MM.1S (cell line): ENCODE data around the gene FGF11.
A peak's percentile ranks its signal among the peaks of the same experiment; 100 is the strongest.

Source experiments
- DNase-seq: peaks from one replicate; pipeline ENCODE4 v3.0.0-alpha.2; 2015
- H2AFZ ChIP-seq: fragments of 300-600 bp; sonication (generic); 2 replicates; pipeline ENCODE4 v1.6.0; 2016; ENCODE audit warnings: antibody characterized with exemption, low read length
- H3F3A ChIP-seq: fragments of 300-600 bp; sonication (generic); 2 replicates; pipeline ENCODE4 v1.6.1; 2016; ENCODE audit warnings: mild to moderate bottlenecking, antibody characterized with exemption, low read length, moderate library complexity, mixed read lengths; ENCODE audit not compliant: insufficient read depth
- H3K27ac ChIP-seq: fragments of 300-600 bp; sonication (generic); 2 replicates; pipeline ENCODE4 v1.5.1; 2016; ENCODE audit warnings: mild to moderate bottlenecking, low read length
- H3K27me3 ChIP-seq: fragments of 300-600 bp; sonication (generic); replicated peaks from 2 replicates; pipeline ENCODE4 v1.6.0; 2016; ENCODE audit warnings: low read length; ENCODE audit not compliant: insufficient read depth
- H3K36me3 ChIP-seq: fragments of 300-600 bp; sonication (generic); replicated peaks from 2 replicates; pipeline ENCODE4 v1.6.1; 2016; ENCODE audit warnings: mild to moderate bottlenecking, low read length, mixed read lengths; ENCODE audit not compliant: insufficient read depth
- H3K4me1 ChIP-seq: fragments of 300-600 bp; sonication (generic); 2 replicates; pipeline ENCODE4 v1.6.1; 2016; ENCODE audit warnings: low read length, mixed read lengths
- H3K4me2 ChIP-seq: fragments of 300-600 bp; sonication (generic); 2 replicates; pipeline ENCODE4 v1.6.0; 2016; ENCODE audit warnings: low read depth, low read length
- H3K4me3 ChIP-seq: fragments of 300-600 bp; sonication (generic); 2 replicates; pipeline ENCODE4 v1.5.1; 2016; ENCODE audit warnings: low read length, mixed read lengths
- H3K79me2 ChIP-seq: fragments of 300-600 bp; sonication (generic); 2 replicates; pipeline ENCODE4 v1.6.1; 2016; ENCODE audit warnings: mixed run types, low read length, mixed read lengths
- H3K9ac ChIP-seq: fragments of 300-600 bp; sonication (generic); 2 replicates; pipeline ENCODE4 v1.6.1; 2016; ENCODE audit warnings: low read length, mixed read lengths
- H3K9me2 ChIP-seq: fragments of 300-600 bp; sonication (generic); replicated peaks from 2 replicates; pipeline ENCODE4 v1.6.1; 2016; ENCODE audit warnings: mild to moderate bottlenecking, low read length, mixed read lengths; ENCODE audit not compliant: insufficient read depth
- H3K9me3 ChIP-seq: fragments of 300-600 bp; sonication (generic); replicated peaks from 2 replicates; pipeline ENCODE4 v1.6.1; 2016; ENCODE audit warnings: mild to moderate bottlenecking, low read length, mixed read lengths; ENCODE audit not compliant: insufficient read depth
- H4K20me1 ChIP-seq: fragments of 300-600 bp; sonication (generic); 2 replicates; pipeline ENCODE4 v1.6.1; 2016; ENCODE audit warnings: mild to moderate bottlenecking, low read length, moderate library complexity, mixed read lengths; ENCODE audit not compliant: insufficient read depth
- EZH2 ChIP-seq: fragments of 300-600 bp; sonication (generic); optimal IDR thresholded peaks from 2 replicates; pipeline ENCODE3; 2017; ENCODE audit warnings: low read depth, mild to moderate bottlenecking, antibody characterized with exemption, low read length, mixed read lengths
- EZH2phosphoT487 ChIP-seq: fragments of 300-600 bp; sonication (generic); IDR thresholded peaks from 2 replicates; pipeline ENCODE4 v1.6.1; 2018; ENCODE audit warnings: antibody characterized with exemption, low read length
- TF ChIP-seq, protein P1 (sequence below): fragments of 300-600 bp; sonication (generic); IDR thresholded peaks from 2 replicates; pipeline ENCODE4 v1.5.1; 2016; ENCODE audit warnings: antibody characterized with exemption, low read length, mixed read lengths

The FGF11 gene

GRCh38 chr17:7396147-7396546 is 43.2 kb upstream of the FGF11 start:
- Histone ChIP-seq H3K4me2 (no peak overlapping the region), H3F3A (peaks cover 6% of the 10 kb centered on the region; the same call in 1 of the 2 replicates), H3K9me2 (no peaks in the 10 kb centered on the region), H3K36me3 (no peaks in the 10 kb centered on the region), H2AFZ (no peak overlapping the region), H3K4me3 (no peak overlapping the region), H3K9me3 (no peaks in the 10 kb centered on the region), H3K79me2 (no peaks in the 10 kb centered on the region), H3K27me3 (no peaks in the 10 kb centered on the region), H3K4me1 (0 out of 2 replicates have a peak, but pooled peaks cover 3% of the 10 kb centered on the region), H3K9ac (no peak overlapping the region), H3K27ac (no peak overlapping the region), H4K20me1 (no peaks in the 10 kb centered on the region)
- TF ChIP-seq, protein P1, sequence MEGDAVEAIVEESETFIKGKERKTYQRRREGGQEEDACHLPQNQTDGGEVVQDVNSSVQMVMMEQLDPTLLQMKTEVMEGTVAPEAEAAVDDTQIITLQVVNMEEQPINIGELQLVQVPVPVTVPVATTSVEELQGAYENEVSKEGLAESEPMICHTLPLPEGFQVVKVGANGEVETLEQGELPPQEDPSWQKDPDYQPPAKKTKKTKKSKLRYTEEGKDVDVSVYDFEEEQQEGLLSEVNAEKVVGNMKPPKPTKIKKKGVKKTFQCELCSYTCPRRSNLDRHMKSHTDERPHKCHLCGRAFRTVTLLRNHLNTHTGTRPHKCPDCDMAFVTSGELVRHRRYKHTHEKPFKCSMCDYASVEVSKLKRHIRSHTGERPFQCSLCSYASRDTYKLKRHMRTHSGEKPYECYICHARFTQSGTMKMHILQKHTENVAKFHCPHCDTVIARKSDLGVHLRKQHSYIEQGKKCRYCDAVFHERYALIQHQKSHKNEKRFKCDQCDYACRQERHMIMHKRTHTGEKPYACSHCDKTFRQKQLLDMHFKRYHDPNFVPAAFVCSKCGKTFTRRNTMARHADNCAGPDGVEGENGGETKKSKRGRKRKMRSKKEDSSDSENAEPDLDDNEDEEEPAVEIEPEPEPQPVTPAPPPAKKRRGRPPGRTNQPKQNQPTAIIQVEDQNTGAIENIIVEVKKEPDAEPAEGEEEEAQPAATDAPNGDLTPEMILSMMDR = no peak
- TF ChIP-seq EZH2 = no peak
- TF ChIP-seq EZH2phosphoT487 = no peak
- DNase-seq = no peak

DNA sequence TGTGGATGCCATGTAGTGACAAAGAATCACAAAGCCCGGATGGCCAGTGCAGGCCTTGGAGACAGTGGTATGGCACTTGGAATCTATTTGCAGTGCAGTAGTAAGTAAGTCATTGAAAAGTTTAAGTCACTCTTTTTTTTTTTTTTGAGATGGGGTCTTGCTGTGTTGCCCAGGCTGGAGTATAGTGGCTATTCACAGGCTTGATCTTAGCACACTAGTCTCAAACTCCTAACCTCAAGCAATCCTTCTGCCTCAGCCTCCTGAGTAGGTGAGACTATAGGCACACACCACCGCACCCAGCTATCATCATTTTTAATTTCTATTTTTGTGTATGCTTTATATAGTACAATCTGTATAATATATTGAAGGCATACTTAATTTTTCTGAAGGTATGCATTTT is 40.7 kb upstream of the FGF11 start:
- Histone ChIP-seq H3K9ac (no peak overlapping the region), H3K27me3 (no peaks in the 10 kb centered on the region), H3K36me3 (no peaks in the 10 kb centered on the region), H3K9me3 (no peaks in the 10 kb centered on the region), H3K9me2 (no peaks in the 10 kb centered on the region), H2AFZ (no peak overlapping the region), H3F3A (peaks cover 6% of the 10 kb centered on the region; the same call in 1 of the 2 replicates), H3K4me1 (0 out of 2 replicates have a peak, but pooled peaks cover 7% of the 10 kb centered on the region), H3K4me3 (no peak overlapping the region), H3K79me2 (no peaks in the 10 kb centered on the region; the same call in 1 of the 2 replicates), H3K4me2 (no peak overlapping the region), H3K27ac (no peak overlapping the region), H4K20me1 (no peaks in the 10 kb centered on the region)
- TF ChIP-seq EZH2 (no peak), EZH2phosphoT487 (no peak)
- TF ChIP-seq, protein P1 = no peak
- no peak for DNase-seq

GRCh38 chr17:7403043-7403726 is 36.1 kb upstream of the FGF11 start:
- no peak for DNase-seq
- H3K4me1 ChIP-seq = peaks cover 4% of the 10 kb centered on the region; the same call in 1 of the 2 replicates
- peak overlapping the region; percentile 61 for H3K4me2 ChIP-seq
- no peaks in the 10 kb centered on the region for H3K9me2 ChIP-seq
- TF ChIP-seq EZH2phosphoT487 = no peak
- TF ChIP-seq EZH2 = no peak
- TF ChIP-seq, protein P1 = no peak
- no peaks in the 10 kb centered on the region for H3K36me3 ChIP-seq
- H3K9me3 ChIP-seq = no peaks in the 10 kb centered on the region
- H3F3A ChIP-seq = no peaks in the 10 kb centered on the region
- H4K20me1 ChIP-seq = no peaks in the 10 kb centered on the region
- H3K27ac ChIP-seq = no peak overlapping the region
- no peaks in the 10 kb centered on the region; the same call in 1 of the 2 replicates for H3K79me2 ChIP-seq
- peaks cover 24% of the 10 kb centered on the region for H3K27me3 ChIP-seq
- peak overlapping the region; percentile 76 for H3K4me3 ChIP-seq
- H3K9ac ChIP-seq = peak overlapping the region; percentile 64
- peak overlapping the region; percentile 81 for H2AFZ ChIP-seq
